Adrenal gland (tissue), 5 donors: ENCODE data around the gene TNFSF9.

Source experiments
- POLR2A ChIP-seq, 2 donors: fragments of 450-650 bp; IDR thresholded peaks; one replicate each; pipeline ENCODE4 v1.6.1; 2017; ENCODE audit warnings: antibody characterized with exemption in 2 of 2, mild to moderate bottlenecking in 2 of 2, moderate library complexity in 1 of 2
- TF ChIP-seq, protein P1 (sequence below), 6 experiments: fragments of 450-650 bp in 4 of 6; fragments of 200-600 bp in 2 of 6; sonication (generic) in 1 of 6; IDR thresholded peaks; 1 replicate in 5 of 6; 2 replicates in 1 of 6; pipeline versions ENCODE4 v1.5.1 to v1.8.0; 2016 to 2021; ENCODE audit warnings: antibody characterized with exemption in 6 of 6, mild to moderate bottlenecking in 2 of 6, moderate library complexity in 1 of 6
- donor health status: DM: no; HTN: no; CAD: no.

- TF ChIP-seq, protein P1, sequence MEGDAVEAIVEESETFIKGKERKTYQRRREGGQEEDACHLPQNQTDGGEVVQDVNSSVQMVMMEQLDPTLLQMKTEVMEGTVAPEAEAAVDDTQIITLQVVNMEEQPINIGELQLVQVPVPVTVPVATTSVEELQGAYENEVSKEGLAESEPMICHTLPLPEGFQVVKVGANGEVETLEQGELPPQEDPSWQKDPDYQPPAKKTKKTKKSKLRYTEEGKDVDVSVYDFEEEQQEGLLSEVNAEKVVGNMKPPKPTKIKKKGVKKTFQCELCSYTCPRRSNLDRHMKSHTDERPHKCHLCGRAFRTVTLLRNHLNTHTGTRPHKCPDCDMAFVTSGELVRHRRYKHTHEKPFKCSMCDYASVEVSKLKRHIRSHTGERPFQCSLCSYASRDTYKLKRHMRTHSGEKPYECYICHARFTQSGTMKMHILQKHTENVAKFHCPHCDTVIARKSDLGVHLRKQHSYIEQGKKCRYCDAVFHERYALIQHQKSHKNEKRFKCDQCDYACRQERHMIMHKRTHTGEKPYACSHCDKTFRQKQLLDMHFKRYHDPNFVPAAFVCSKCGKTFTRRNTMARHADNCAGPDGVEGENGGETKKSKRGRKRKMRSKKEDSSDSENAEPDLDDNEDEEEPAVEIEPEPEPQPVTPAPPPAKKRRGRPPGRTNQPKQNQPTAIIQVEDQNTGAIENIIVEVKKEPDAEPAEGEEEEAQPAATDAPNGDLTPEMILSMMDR (IDR thresholded peaks at IDR 0.05): no peak
- TF ChIP-seq POLR2A (IDR thresholded peaks at IDR 0.05): no peak
Measured at GRCh38 chr19:6531956-6532243, 1.1 kb downstream of the TNFSF9 start.
